ENCODE measurements around the gene MRPL34. TPM values are rescaled to one million over a fixed set of nuclear protein-coding genes. Genes with fewer than 3 reads are reported as not detected.

The MRPL34 gene
- total and polyA plus RNA-seq, 2 experiments from 2014 or later = 23.0 to 78.8 TPM

DNA sequence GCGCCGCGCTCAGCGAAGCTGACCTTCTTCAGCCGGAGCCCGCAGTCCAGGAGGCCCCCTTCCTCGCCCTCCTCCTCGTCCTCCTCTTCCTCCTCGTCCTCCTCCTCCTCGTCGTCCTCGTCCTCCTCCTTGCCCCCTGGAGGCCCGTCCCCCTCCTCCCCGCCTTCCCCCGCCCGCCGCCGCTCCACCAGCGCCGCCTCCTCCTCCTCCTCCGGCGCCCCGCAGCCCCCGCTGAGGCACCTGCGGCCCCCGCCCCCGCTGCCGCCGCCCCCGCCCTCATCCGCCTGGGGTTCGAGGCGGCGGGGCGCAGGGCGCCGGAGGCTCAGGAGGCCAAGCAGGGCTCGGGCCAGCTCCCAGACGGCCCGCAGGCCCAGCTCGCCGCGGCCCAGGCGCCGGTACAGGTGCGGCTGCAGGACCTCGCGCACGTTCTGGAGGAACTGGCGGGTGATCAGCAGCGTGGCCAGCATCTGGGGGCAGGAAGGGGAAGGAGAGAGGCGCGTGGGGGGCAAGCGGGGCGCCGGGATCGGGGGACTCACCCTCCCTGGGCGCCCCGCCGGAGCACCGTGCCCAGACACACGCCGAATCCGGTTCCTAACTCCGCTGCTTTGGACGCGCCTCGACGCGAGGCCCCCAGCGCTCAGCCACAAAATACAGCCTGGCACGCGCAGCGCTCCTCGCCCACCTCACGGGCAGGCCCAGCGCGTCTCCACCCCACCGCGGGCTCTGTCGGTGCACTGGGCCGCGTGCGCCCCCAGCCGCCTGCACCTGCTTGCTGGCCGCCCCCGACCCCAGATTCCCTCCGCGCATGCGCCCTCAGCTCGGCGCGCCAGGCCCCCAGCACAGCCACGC, 23.1 kb downstream of the MRPL34 start:
- no peak overlapping the region for H3K4me3 ChIP-seq
- no peaks in the 10 kb centered on the region for H3K36me3 ChIP-seq (ENCODE audit: low read depth)
- 0 out of 2 replicates have a peak, but pooled peaks cover 12% of the 10 kb centered on the region for H3F3A ChIP-seq (ENCODE audit: insufficient read depth)
- no peaks in the 10 kb centered on the region for H3K9me2 ChIP-seq (ENCODE audit: insufficient read depth)
- H3K79me2 ChIP-seq (ENCODE audit: insufficient read depth) = no peaks in the 10 kb centered on the region
- H3K4me2 ChIP-seq (ENCODE audit: unreplicated experiment) = no peak overlapping the region
- no peaks in the 10 kb centered on the region for H3K27me3 ChIP-seq (replicated peaks; ENCODE audit: insufficient read depth)
- H3K4me1 ChIP-seq (ENCODE audit: insufficient read depth) = no peaks in the 10 kb centered on the region
- TF ChIP-seq EZH2 (IDR thresholded peaks at IDR 0.05; ENCODE audit: insufficient read depth, poor library complexity, severe bottlenecking) (no peak), EZH2phosphoT487 (IDR thresholded peaks at IDR 0.05; ENCODE audit: insufficient read depth, low read depth) (no peak)
- DNase-seq = no peak
- no peak overlapping the region for H2AFZ ChIP-seq
- H3K9me3 ChIP-seq (ENCODE audit: low read depth) = no peaks in the 10 kb centered on the region
- H3K27ac ChIP-seq = no peak overlapping the region
- WGBS, 2 experiments (ENCODE audit: low coverage in 1 of 2, low lambda C conversion rate in 2 of 2, missing lambda C conversion rate in 2 of 2) = 90 to 100% methylated on average over 1 to 94 of the region's 94 CpGs
- in situ Hi-C loops (cut with MboI) = no loop called here
- no peaks in the 10 kb centered on the region for H4K20me1 ChIP-seq (ENCODE audit: insufficient read depth)
- H3K9ac ChIP-seq = no peak overlapping the region

DNA sequence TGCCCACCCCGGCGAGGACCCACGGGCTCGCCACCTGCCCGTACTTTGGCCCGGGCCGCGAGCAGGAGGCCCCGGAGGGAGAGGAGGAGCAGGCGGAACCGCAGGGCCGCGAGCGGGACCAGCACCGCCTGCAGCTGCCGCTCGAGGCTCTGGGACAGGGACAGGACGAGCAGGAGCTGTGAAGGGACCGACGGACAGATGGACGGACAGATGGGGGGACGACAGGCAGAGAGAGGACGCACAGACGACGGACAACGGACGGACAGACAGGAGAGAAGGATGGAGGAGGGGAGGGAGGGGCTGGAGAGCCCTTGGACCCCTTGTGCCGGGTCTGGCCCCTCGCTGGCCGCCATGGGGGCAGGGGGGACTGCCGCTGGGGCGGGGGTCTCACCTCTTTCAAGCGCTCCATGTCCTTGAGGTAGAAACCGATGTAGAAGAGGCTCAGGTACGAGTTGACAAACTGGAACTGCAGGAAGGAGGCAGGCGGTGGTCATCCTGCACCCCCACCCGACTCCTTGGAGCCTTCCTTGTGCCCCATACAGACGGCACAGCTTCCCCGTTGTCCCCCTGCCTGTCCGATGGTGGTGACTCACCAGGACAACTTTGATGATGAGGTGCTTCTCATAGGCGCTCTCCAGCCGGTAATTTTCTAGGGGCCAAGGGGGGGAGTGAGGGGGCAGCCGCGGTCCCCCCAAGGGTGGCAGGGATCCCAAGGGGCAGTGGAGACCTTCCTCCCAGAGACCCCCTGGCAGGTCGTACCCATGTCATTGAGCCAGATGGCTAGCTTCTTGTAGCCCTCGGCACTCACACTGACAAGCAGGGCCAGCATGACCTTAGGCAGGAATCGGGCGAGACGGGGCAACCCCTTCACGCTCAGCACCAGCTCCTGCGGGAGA, 23.9 kb downstream of the MRPL34 start:
- no peak for DNase-seq
- no peak overlapping the region for H2AFZ ChIP-seq
- no peaks in the 10 kb centered on the region for H3K79me2 ChIP-seq (ENCODE audit: insufficient read depth)
- no peaks in the 10 kb centered on the region for H3K36me3 ChIP-seq (ENCODE audit: low read depth)
- H3K9me2 ChIP-seq (ENCODE audit: insufficient read depth) = no peaks in the 10 kb centered on the region
- in situ Hi-C loops (cut with MboI) = no loop called here
- no peaks in the 10 kb centered on the region for H4K20me1 ChIP-seq (ENCODE audit: insufficient read depth)
- no peak overlapping the region for H3K9ac ChIP-seq
- H3K9me3 ChIP-seq (ENCODE audit: low read depth) = no peaks in the 10 kb centered on the region
- no peak for TF ChIP-seq EZH2phosphoT487 (IDR thresholded peaks at IDR 0.05; ENCODE audit: insufficient read depth, low read depth)
- no peak for TF ChIP-seq EZH2 (IDR thresholded peaks at IDR 0.05; ENCODE audit: insufficient read depth, poor library complexity, severe bottlenecking)
- H3K4me2 ChIP-seq (ENCODE audit: unreplicated experiment) = no peak overlapping the region
- 0 out of 2 replicates have a peak, but pooled peaks cover 12% of the 10 kb centered on the region for H3F3A ChIP-seq (ENCODE audit: insufficient read depth)
- H3K4me3 ChIP-seq = no peak overlapping the region
- no peak overlapping the region for H3K27ac ChIP-seq
- H3K27me3 ChIP-seq (replicated peaks; ENCODE audit: insufficient read depth) = no peaks in the 10 kb centered on the region
- WGBS, 2 experiments (ENCODE audit: low coverage in 1 of 2, low lambda C conversion rate in 2 of 2, missing lambda C conversion rate in 2 of 2) = 88 to 90% methylated on average over 36 to 51 of the region's 51 CpGs
- no peaks in the 10 kb centered on the region for H3K4me1 ChIP-seq (ENCODE audit: insufficient read depth)

DNA sequence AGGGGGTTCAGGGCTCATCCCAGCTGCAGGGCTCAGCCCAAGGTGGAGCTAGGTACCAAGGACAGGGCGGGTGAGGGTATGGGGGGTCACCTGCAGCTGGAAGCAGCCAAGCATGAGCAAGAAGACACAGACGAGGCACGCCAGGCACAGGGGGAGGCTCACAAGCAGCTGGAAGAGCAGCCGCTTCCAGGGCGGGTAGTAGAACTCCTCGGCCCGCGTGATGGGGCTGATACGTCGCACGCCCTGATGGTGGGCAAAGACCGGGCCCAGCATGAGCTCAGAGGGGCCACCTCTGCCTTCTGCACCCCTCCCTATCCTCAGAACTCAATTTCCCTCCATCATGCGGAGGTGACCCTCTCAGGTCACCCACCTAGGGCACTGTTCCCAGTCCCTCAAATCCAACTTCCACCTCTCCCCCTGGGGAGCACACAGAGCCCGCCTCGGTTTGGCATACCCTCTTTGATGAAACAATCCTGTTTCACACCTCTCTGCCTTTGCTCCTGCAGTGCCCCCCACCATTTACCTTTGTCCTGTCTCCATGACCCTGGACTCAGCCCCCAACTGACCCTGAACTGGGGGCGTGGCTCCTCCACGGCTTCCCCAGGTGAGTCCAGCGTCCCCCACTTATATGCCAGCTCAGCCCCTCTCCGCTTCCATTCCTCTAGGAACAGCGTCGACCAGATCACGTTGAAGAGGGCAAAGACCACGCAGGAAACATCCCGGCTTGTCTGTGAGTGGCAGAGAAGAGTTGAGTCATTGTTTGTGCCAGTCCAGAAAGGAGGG, 24.8 kb downstream of the MRPL34 start:
- Histone ChIP-seq H3K9me3 (ENCODE audit: low read depth) (no peaks in the 10 kb centered on the region), H2AFZ (no peak overlapping the region), H3K36me3 (ENCODE audit: low read depth) (no peaks in the 10 kb centered on the region), H3K4me1 (ENCODE audit: insufficient read depth) (peaks cover 6% of the 10 kb centered on the region; the same call in 1 of the 2 replicates), H3K27me3 (replicated peaks; ENCODE audit: insufficient read depth) (no peaks in the 10 kb centered on the region), H3F3A (ENCODE audit: insufficient read depth) (0 out of 2 replicates have a peak, but pooled peaks cover 17% of the 10 kb centered on the region), H3K27ac (no peak overlapping the region), H3K9me2 (ENCODE audit: insufficient read depth) (no peaks in the 10 kb centered on the region), H3K79me2 (ENCODE audit: insufficient read depth) (no peaks in the 10 kb centered on the region), H3K9ac (no peak overlapping the region), H3K4me2 (ENCODE audit: unreplicated experiment) (no peak overlapping the region), H4K20me1 (ENCODE audit: insufficient read depth) (no peaks in the 10 kb centered on the region), H3K4me3 (no peak overlapping the region)
- in situ Hi-C loops (cut with MboI) = no loop called here
- DNase-seq = no peak
- 95% methylated on average over 24 of the region's 24 CpGs for WGBS, 2 experiments (ENCODE audit: low coverage in 1 of 2, low lambda C conversion rate in 2 of 2, missing lambda C conversion rate in 2 of 2)
- TF ChIP-seq EZH2 (IDR thresholded peaks at IDR 0.05; ENCODE audit: insufficient read depth, poor library complexity, severe bottlenecking) = no peak

GRCh38 chr19:17331045-17331558, 25.4 kb downstream of the MRPL34 start:
- no peak overlapping the region for H3K4me2 ChIP-seq (ENCODE audit: unreplicated experiment)
- H2AFZ ChIP-seq = no peak overlapping the region
- no peak for TF ChIP-seq EZH2phosphoT487 (IDR thresholded peaks at IDR 0.05; ENCODE audit: insufficient read depth, low read depth)
- TF ChIP-seq EZH2 (IDR thresholded peaks at IDR 0.05; ENCODE audit: insufficient read depth, poor library complexity, severe bottlenecking) = no peak
- 83 to 85% methylated on average over 13 of the region's 13 CpGs for WGBS, 2 experiments (ENCODE audit: low coverage in 1 of 2, low lambda C conversion rate in 2 of 2, missing lambda C conversion rate in 2 of 2)
- H4K20me1 ChIP-seq (ENCODE audit: insufficient read depth) = no peaks in the 10 kb centered on the region
- peaks cover 7% of the 10 kb centered on the region; the same call in 1 of the 2 replicates for H3K4me1 ChIP-seq (ENCODE audit: insufficient read depth)
- H3K27me3 ChIP-seq (replicated peaks; ENCODE audit: insufficient read depth) = no peaks in the 10 kb centered on the region
- no peak overlapping the region for H3K27ac ChIP-seq
- H3K9me2 ChIP-seq (ENCODE audit: insufficient read depth) = no peaks in the 10 kb centered on the region
- H3K4me3 ChIP-seq = no peak overlapping the region
- no peak for DNase-seq
- H3F3A ChIP-seq (ENCODE audit: insufficient read depth) = 0 out of 2 replicates have a peak, but pooled peaks cover 12% of the 10 kb centered on the region
- H3K79me2 ChIP-seq (ENCODE audit: insufficient read depth) = no peaks in the 10 kb centered on the region
- no peaks in the 10 kb centered on the region for H3K9me3 ChIP-seq (ENCODE audit: low read depth)
- in situ Hi-C loops (cut with MboI) = no loop called here
- no peak overlapping the region for H3K9ac ChIP-seq
- H3K36me3 ChIP-seq (ENCODE audit: low read depth) = no peaks in the 10 kb centered on the region
